Activated CD8-positive, alpha-beta T cell treated with anti-CD3 and anti-CD28 coated beads for 36 hours (primary cell): ENCODE measurements around the gene E2F6. TPM values are rescaled to one million over a fixed set of nuclear protein-coding genes. Genes with fewer than 3 reads are reported as not detected.

Experiments used
- ATAC-seq: fragments of 200-7000 bp; cut with Tn5 transposase; one replicate; pipeline ENCODE4 v1.10.0; 2021; ENCODE audit warnings: mild to moderate bottlenecking, moderate library complexity
- CTCF ChIA-PET: fragments of 350-600 bp; sonication (Branson Sonifier 250); formaldehyde crosslinking; loops from one replicate; lab custom pipeline; 2021; ENCODE audit warnings: antibody characterized with exemption; lab: Charles Lee
- POLR2A ChIA-PET: fragments of 350-600 bp; sonication (Branson Sonifier 250); formaldehyde crosslinking; loops from one replicate; lab custom pipeline; 2021; ENCODE audit warnings: antibody characterized with exemption; lab: Charles Lee
- DNase-seq: peaks from one replicate; pipeline ENCODE4 v3.0.0-alpha.2; 2020
- H3K27ac Mint-ChIP-seq: one replicate; pipeline ENCODE4 v1.8.0; 2021; ENCODE audit warnings: mild to moderate bottlenecking, mixed read lengths
- H3K27me3 Mint-ChIP-seq: one replicate; pipeline ENCODE4 v1.8.0; 2021; ENCODE audit warnings: mixed read lengths
- H3K36me3 Mint-ChIP-seq: one replicate; pipeline ENCODE4 v1.8.0; 2021; ENCODE audit warnings: low read depth, mixed read lengths
- H3K4me1 Mint-ChIP-seq: one replicate; pipeline ENCODE4 v1.8.0; 2021; ENCODE audit warnings: low read depth, mixed read lengths
- H3K4me3 Mint-ChIP-seq: one replicate; pipeline ENCODE4 v1.8.0; 2021; ENCODE audit warnings: mild to moderate bottlenecking, moderate library complexity, mixed read lengths
- H3K9me3 Mint-ChIP-seq: one replicate; pipeline ENCODE4 v1.8.0; 2021; ENCODE audit warnings: mixed read lengths
- intact Hi-C: fragments of 100-400 bp; cut with micrococcal nuclease; formaldehyde crosslinking; loops from one replicate; pipeline ENCODE4 v1.10.0; 2022
- total RNA-seq, 2 experiments: library from RNA; stranded (reverse); gene quantifications; one replicate each; pipeline ENCODE4 v1.2.3, GENCODE V29; 2021
- TF ChIP-seq, protein P1 (sequence below): fragments of 200-600 bp; IDR thresholded peaks from one replicate; pipeline ENCODE4 v1.8.0; 2022; ENCODE audit warnings: antibody characterized with exemption, mild to moderate bottlenecking

The E2F6 gene
- total RNA-seq, 2 experiments from 2014 or later = 9.8 to 10.5 TPM

- ATAC-seq = no peak
- Mint-ChIP-seq H3K27me3 (peaks cover 17% of the 10 kb centered on the region), H3K4me3 (no peak overlapping the region)
Observed at GRCh38 chr2:11500702-11501303, 34.8 kb upstream of the E2F6 start.

GRCh38 chr2:11499081-11499743 is 33.3 kb upstream of the E2F6 start:
- ChIA-PET CTCF (interaction anchor here (1.1 to 1.7 kb wide), 3 partner anchors 82 to 85 kb away, joined by 3 to 4 read pairs (median 3); no protein-coding TSS in a partner anchor), POLR2A (interaction anchor here (0.6 kb wide), 1 partner anchor 33 kb away, joined by 3 read pairs; the partner anchor contains the start of gene E2F6)
- TF ChIP-seq, protein P1, sequence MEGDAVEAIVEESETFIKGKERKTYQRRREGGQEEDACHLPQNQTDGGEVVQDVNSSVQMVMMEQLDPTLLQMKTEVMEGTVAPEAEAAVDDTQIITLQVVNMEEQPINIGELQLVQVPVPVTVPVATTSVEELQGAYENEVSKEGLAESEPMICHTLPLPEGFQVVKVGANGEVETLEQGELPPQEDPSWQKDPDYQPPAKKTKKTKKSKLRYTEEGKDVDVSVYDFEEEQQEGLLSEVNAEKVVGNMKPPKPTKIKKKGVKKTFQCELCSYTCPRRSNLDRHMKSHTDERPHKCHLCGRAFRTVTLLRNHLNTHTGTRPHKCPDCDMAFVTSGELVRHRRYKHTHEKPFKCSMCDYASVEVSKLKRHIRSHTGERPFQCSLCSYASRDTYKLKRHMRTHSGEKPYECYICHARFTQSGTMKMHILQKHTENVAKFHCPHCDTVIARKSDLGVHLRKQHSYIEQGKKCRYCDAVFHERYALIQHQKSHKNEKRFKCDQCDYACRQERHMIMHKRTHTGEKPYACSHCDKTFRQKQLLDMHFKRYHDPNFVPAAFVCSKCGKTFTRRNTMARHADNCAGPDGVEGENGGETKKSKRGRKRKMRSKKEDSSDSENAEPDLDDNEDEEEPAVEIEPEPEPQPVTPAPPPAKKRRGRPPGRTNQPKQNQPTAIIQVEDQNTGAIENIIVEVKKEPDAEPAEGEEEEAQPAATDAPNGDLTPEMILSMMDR = no peak
- Mint-ChIP-seq H3K27ac (no peak overlapping the region), H3K4me3 (no peak overlapping the region), H3K4me1 (peaks cover 5% of the 10 kb centered on the region), H3K36me3 (no peaks in the 10 kb centered on the region), H3K27me3 (peaks cover 15% of the 10 kb centered on the region), H3K9me3 (peaks cover 2% of the 10 kb centered on the region)
- ATAC-seq = no peak
- no peak for DNase-seq
- intact Hi-C loops = no loop called here

More at GRCh38 chr2:11500702-11501303, 34.8 kb upstream of the E2F6 start:
- intact Hi-C loops = no loop called here
- Mint-ChIP-seq H3K27ac (no peak overlapping the region), H3K4me1 (peaks cover 5% of the 10 kb centered on the region), H3K9me3 (peaks cover 2% of the 10 kb centered on the region), H3K36me3 (no peaks in the 10 kb centered on the region)
- ChIA-PET CTCF (no interaction called here), POLR2A (no interaction called here)
- TF ChIP-seq, protein P1 = no peak
- DNase-seq = no peak

- H3K4me3 Mint-ChIP-seq = no peak overlapping the region
Observed at GRCh38 chr2:11498543-11499034, 32.6 kb upstream of the E2F6 start.

DNA sequence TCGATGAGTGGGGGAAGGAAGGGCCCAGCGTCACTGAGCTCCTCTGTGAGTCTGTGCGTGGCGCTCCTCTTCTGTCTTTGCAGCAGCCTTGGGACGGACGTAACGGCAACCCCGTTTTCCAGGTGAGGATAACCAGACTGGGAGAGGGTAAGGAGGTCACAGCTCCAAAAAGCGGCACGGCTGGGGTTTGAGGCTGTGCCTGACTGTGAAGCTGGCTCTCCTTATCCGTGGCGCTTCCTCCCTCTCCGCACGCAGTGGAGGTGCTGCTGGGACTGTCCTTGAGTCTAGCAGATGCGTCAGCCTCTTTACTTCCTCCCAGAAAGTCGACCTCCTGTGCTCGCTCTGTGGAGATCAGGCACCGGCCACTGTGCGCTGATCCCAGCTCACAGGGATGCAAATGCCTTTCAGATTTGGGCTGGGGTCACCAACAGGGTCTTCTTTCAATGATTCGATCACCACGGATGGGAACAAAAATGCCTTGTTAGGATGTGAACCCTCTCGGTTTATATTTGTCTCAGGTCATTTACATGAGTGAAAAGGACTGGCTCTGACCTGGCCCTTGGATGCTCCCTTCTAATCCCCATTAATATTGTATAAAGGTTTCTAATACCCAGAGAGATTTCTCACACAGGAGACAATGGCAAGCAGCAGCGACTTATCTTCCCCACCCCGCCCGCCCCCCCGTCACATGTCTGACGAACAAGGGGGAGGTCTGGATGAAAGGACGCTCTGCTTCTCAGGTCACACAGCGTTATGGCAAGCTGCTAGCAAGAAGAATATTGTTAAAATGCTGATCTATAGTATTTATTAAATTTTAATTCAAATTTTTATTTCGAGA is 30.1 kb upstream of the E2F6 start:
- ATAC-seq = no peak
- ChIA-PET CTCF (interaction anchor here (1.7 kb wide), 1 partner anchor 363 kb away, joined by 3 read pairs; a partner anchor contains a TSS), POLR2A (interaction anchor here (0.7 kb wide), 1 partner anchor 26 kb away, joined by 4 read pairs; no protein-coding TSS in a partner anchor)
- H3K9me3 Mint-ChIP-seq = no peaks in the 10 kb centered on the region
- intact Hi-C loops = no loop called here
- H3K36me3 Mint-ChIP-seq = no peaks in the 10 kb centered on the region
- peaks cover 6% of the 10 kb centered on the region for H3K27me3 Mint-ChIP-seq
- no peak overlapping the region for H3K27ac Mint-ChIP-seq
- TF ChIP-seq, protein P1 = no peak
- no peak overlapping the region for H3K4me3 Mint-ChIP-seq
- peaks cover 5% of the 10 kb centered on the region for H3K4me1 Mint-ChIP-seq
- no peak for DNase-seq

More at GRCh38 chr2:11498543-11499034, 32.6 kb upstream of the E2F6 start:
- ATAC-seq (peak; percentile 30), DNase-seq (peak; percentile 8)
- H3K27me3 Mint-ChIP-seq = peaks cover 14% of the 10 kb centered on the region
- no peaks in the 10 kb centered on the region for H3K9me3 Mint-ChIP-seq
- intact Hi-C loops = no loop called here
- no peak overlapping the region for H3K27ac Mint-ChIP-seq
- TF ChIP-seq, protein P1 = no peak
- peaks cover 5% of the 10 kb centered on the region for H3K4me1 Mint-ChIP-seq
- POLR2A ChIA-PET = no interaction called here
- CTCF ChIA-PET = interaction anchor here (1.1 to 1.7 kb wide), 3 partner anchors 82 to 86 kb away, joined by 3 to 4 read pairs (median 3); no protein-coding TSS in a partner anchor
- no peaks in the 10 kb centered on the region for H3K36me3 Mint-ChIP-seq
